GM12872 (cell line): ENCODE data around the gene B4GALT6.

Source experiments
- CTCF ChIP-seq: IDR thresholded peaks from 3 replicates; pipeline ENCODE4 v1.5.1; 2011; ENCODE audit warnings: low read depth, mild to moderate bottlenecking, low read length, moderate library complexity; ENCODE audit not compliant: insufficient read depth

B4GALT6 gene

GRCh38 chr18:31658670-31659575, 25.5 kb downstream of the B4GALT6 start:
- TF ChIP-seq CTCF: no peak

GRCh38 chr18:31657823-31658669, 26.3 kb downstream of the B4GALT6 start:
- no peak for TF ChIP-seq CTCF

GRCh38 chr18:31656754-31657153, 27.6 kb downstream of the B4GALT6 start:
- TF ChIP-seq CTCF: no peak

GRCh38 chr18:31655354-31655753, 29.0 kb downstream of the B4GALT6 start:
- TF ChIP-seq CTCF: no peak

GRCh38 chr18:31652877-31653276, 31.5 kb downstream of the B4GALT6 start:
- TF ChIP-seq CTCF: no peak

GRCh38 chr18:31652357-31652756, 32.0 kb downstream of the B4GALT6 start:
- no peak for TF ChIP-seq CTCF

GRCh38 chr18:31651369-31651768, 33.0 kb downstream of the B4GALT6 start:
- TF ChIP-seq CTCF: no peak
